ENCODE measurements around the gene ACOT7.

- no peak for TF ChIP-seq CTCF (IDR thresholded peaks at IDR 0.05)
- no peak for TF ChIP-seq POLR2A (IDR thresholded peaks at IDR 0.05)
Measured at GRCh38 chr1:6358144-6358624, 35.4 kb downstream of the ACOT7 start.
